Astrocyte (in vitro differentiated cells and primary cell): ENCODE measurements around the gene MAOB.

Source experiments
- CTCF ChIP-seq: IDR thresholded peaks from 2 replicates; pipeline ENCODE4 v1.5.1; 2011; ENCODE audit warnings: low read depth, mild to moderate bottlenecking, inconsistent platforms, low read length, moderate library complexity; ENCODE audit not compliant: insufficient read depth
- EZH2 ChIP-seq: IDR thresholded peaks from 2 replicates; pipeline ENCODE4 v1.6.1; 2012; ENCODE audit warnings: mild to moderate bottlenecking, low read length, inconsistent platforms; ENCODE audit not compliant: insufficient read depth

GRCh38 chrX:43720961-43721360 is 161.3 kb downstream of the MAOB start:
- TF ChIP-seq CTCF = no peak
- no peak for TF ChIP-seq EZH2
